Calu3 (cell line): ENCODE measurements around the gene SOX12. TPM values are rescaled to one million over a fixed set of nuclear protein-coding genes. Genes with fewer than 3 reads are reported as not detected.

Source experiments
- BruUV-seq: library from RNA; stranded (reverse); fragments of 400-500 nt; replicated peaks from 2 replicates; lab custom pipeline; 2021; lab: Mats Ljungman, UMichigan
- CTCF ChIA-PET: fragments of 300-600 bp; sonication (Branson Sonifier 250); formaldehyde crosslinking; loops from one replicate; lab custom pipeline; 2022; ENCODE audit warnings: antibody characterized with exemption; lab: Charles Lee
- DNase-seq: peaks from one replicate; pipeline ENCODE4 v3.0.0; 2022
- H3K27ac Mint-ChIP-seq: one replicate; pipeline ENCODE4 v1.8.0; 2022; ENCODE audit warnings: mixed read lengths; ENCODE audit not compliant: unreplicated experiment
- H3K27me3 Mint-ChIP-seq: one replicate; pipeline ENCODE4 v1.8.0; 2022; ENCODE audit warnings: mixed read lengths; ENCODE audit not compliant: unreplicated experiment
- H3K36me3 Mint-ChIP-seq: one replicate; pipeline ENCODE4 v1.8.0; 2022; ENCODE audit warnings: mild to moderate bottlenecking, moderate library complexity, mixed read lengths; ENCODE audit not compliant: insufficient read depth, unreplicated experiment
- H3K4me1 Mint-ChIP-seq: one replicate; pipeline ENCODE4 v1.8.0; 2022; ENCODE audit warnings: mild to moderate bottlenecking, low read depth, mixed read lengths; ENCODE audit not compliant: unreplicated experiment
- H3K4me3 Mint-ChIP-seq: one replicate; pipeline ENCODE4 v1.8.0; 2022; ENCODE audit warnings: mild to moderate bottlenecking, low read depth, moderate library complexity, mixed read lengths; ENCODE audit not compliant: unreplicated experiment
- H3K9me3 Mint-ChIP-seq: one replicate; pipeline ENCODE4 v1.8.0; 2022; ENCODE audit warnings: low read depth, mixed read lengths; ENCODE audit not compliant: unreplicated experiment
- CTCF ChIP-seq: fragments of 200-600 bp; IDR thresholded peaks from one replicate; pipeline ENCODE4 v1.8.0; 2022; ENCODE audit warnings: antibody characterized with exemption; ENCODE audit not compliant: unreplicated experiment
- intact Hi-C: fragments of 100-400 bp; cut with micrococcal nuclease; formaldehyde crosslinking; loops from one replicate; pipeline ENCODE4 v1.10.0; 2022; ENCODE audit not compliant: unreplicated experiment
- total RNA-seq: library from RNA; stranded (reverse); gene quantifications from 2 replicates; pipeline ENCODE4 v1.2.3, GENCODE V29; 2022

Gene SOX12
- total RNA-seq, 1 experiment from 2014 or later: 13.6 TPM

GRCh38 chr20:312067-312466, 13.3 kb upstream of the SOX12 start:
- H3K27ac Mint-ChIP-seq: no peak overlapping the region
- no TSS peak for BruUV-seq
- H3K9me3 Mint-ChIP-seq: peaks cover 2% of the 10 kb centered on the region
- no peak overlapping the region for H3K4me3 Mint-ChIP-seq
- no peak for DNase-seq
- no peaks in the 10 kb centered on the region for H3K27me3 Mint-ChIP-seq
- intact Hi-C loops: no loop called here
- CTCF ChIA-PET: interaction anchor here (0.6 kb wide), 1 partner anchor 53 kb away, joined by 3 read pairs; no protein-coding TSS in a partner anchor
- no peak for TF ChIP-seq CTCF
- H3K4me1 Mint-ChIP-seq: peaks cover 19% of the 10 kb centered on the region
- H3K36me3 Mint-ChIP-seq: peaks cover 5% of the 10 kb centered on the region

- CTCF ChIA-PET: no interaction called here
- peaks cover 19% of the 10 kb centered on the region for H3K4me1 Mint-ChIP-seq
- no peak overlapping the region for H3K27ac Mint-ChIP-seq
These were observed 12.5 kb upstream of the SOX12 start for GRCh38 chr20:312866-313265.

GRCh38 chr20:313402-313801, 11.9 kb upstream of the SOX12 start:
- Mint-ChIP-seq H3K36me3 (peaks cover 5% of the 10 kb centered on the region), H3K9me3 (peaks cover 2% of the 10 kb centered on the region), H3K27ac (no peak overlapping the region), H3K4me3 (no peak overlapping the region), H3K4me1 (peaks cover 14% of the 10 kb centered on the region), H3K27me3 (no peaks in the 10 kb centered on the region)
- intact Hi-C loops: no loop called here
- no peak for DNase-seq
- no TSS peak for BruUV-seq
- CTCF ChIA-PET: no interaction called here
- TF ChIP-seq CTCF: no peak

More at GRCh38 chr20:312866-313265, 12.5 kb upstream of the SOX12 start:
- no peak for TF ChIP-seq CTCF
- H3K36me3 Mint-ChIP-seq: peaks cover 5% of the 10 kb centered on the region
- no peak for DNase-seq
- no peaks in the 10 kb centered on the region for H3K27me3 Mint-ChIP-seq
- BruUV-seq: no TSS peak
- H3K9me3 Mint-ChIP-seq: peaks cover 2% of the 10 kb centered on the region
- H3K4me3 Mint-ChIP-seq: no peak overlapping the region
- intact Hi-C loops: no loop called here

- Mint-ChIP-seq H3K4me3 (no peak overlapping the region), H3K9me3 (peaks cover 2% of the 10 kb centered on the region), H3K27ac (no peak overlapping the region), H3K4me1 (peaks cover 8% of the 10 kb centered on the region), H3K36me3 (peaks cover 5% of the 10 kb centered on the region), H3K27me3 (no peaks in the 10 kb centered on the region)
- CTCF ChIA-PET: no interaction called here
- no peak for TF ChIP-seq CTCF
- intact Hi-C loops: no loop called here
- no TSS peak for BruUV-seq
- no peak for DNase-seq
These were observed 11.4 kb upstream of the SOX12 start for GRCh38 chr20:313948-314347.
